ENCODE data around the gene DKK3. TPM values are rescaled to one million over a fixed set of nuclear protein-coding genes. Genes with fewer than 3 reads are reported as not detected.

DKK3 gene
- polyA plus RNA-seq, 3 donors = not detected

- Histone ChIP-seq H3K27me3 (ENCODE audit: control insufficient read depth in 2 of 2, insufficient read depth in 2 of 2, low read length in 2 of 2) (peaks cover 48 to 58% of the 10 kb centered on the region in 2 donors), H3K9ac (ENCODE audit: insufficient read depth, low read length, poor library complexity, severe bottlenecking) (no peak overlapping the region), H3K4me1 (ENCODE audit: control insufficient read depth in 1 of 2, insufficient read depth in 2 of 2, low read length in 2 of 2) (no peaks in the 10 kb centered on the region), H3K27ac (ENCODE audit: low read depth in 1 of 2, low read length in 2 of 2) (no peak overlapping the region), H2AFZ (ENCODE audit: insufficient read depth, low read depth, low read length, poor library complexity, severe bottlenecking) (no peak overlapping the region), H3K36me3 (replicated peaks in 1 of 2; ENCODE audit: control insufficient read depth in 1 of 2, insufficient read depth in 2 of 2, low read length in 2 of 2) (no peaks in the 10 kb centered on the region), H4K20me1 (ENCODE audit: insufficient read depth, low read length) (no peaks in the 10 kb centered on the region), H3K4me3 (replicated peaks in 1 of 3; ENCODE audit: low read depth in 2 of 3, low read length in 3 of 3) (no peak overlapping the region), H3K4me2 (replicated peaks; ENCODE audit: extremely low read depth, low read length, poor library complexity, severe bottlenecking) (no peak overlapping the region), H3K79me2 (ENCODE audit: insufficient read depth, low read length) (no peaks in the 10 kb centered on the region), H3K9me3 (replicated peaks in 1 of 2; ENCODE audit: control insufficient read depth in 1 of 2, insufficient read depth in 1 of 2, low read length in 2 of 2) (peaks cover 0 to 24% of the 10 kb centered on the region in 2 donors)
- intact Hi-C loops (cut with micrococcal nuclease) = no loop called here
- no peak for TF ChIP-seq CTCF (IDR thresholded peaks at IDR 0.05)
- Mint-ChIP-seq H3K27me3 (ENCODE audit: low read depth in 3 of 3) (peaks cover 44 to 65% (median 60%) of the 10 kb centered on the region in 3 donors), H3K4me3 (no peak overlapping the region), H3K9me3 (peaks cover 0 to 17% (median 8%) of the 10 kb centered on the region in 7 donors), H3K4me1 (peaks cover 5% of the 10 kb centered on the region), H3K27ac (no peak overlapping the region), H3K36me3 (peaks cover 3 to 4% of the 10 kb centered on the region in 2 donors)
- no CpG with 5 or more reads among the region's 1 CpG for WGBS (ENCODE audit: insufficient coverage)
- DNase-seq = no peak
These were observed 3.0 kb downstream of the DKK3 start for GRCh38 chr11:12005476-12005875.

GRCh38 chr11:12005061-12005460, 3.4 kb downstream of the DKK3 start:
- Histone ChIP-seq H3K4me2 (replicated peaks; ENCODE audit: extremely low read depth, low read length, poor library complexity, severe bottlenecking) (no peak overlapping the region), H3K9ac (ENCODE audit: insufficient read depth, low read length, poor library complexity, severe bottlenecking) (no peak overlapping the region), H3K27ac (ENCODE audit: low read depth in 1 of 2, low read length in 2 of 2) (no peak overlapping the region), H3K4me1 (ENCODE audit: control insufficient read depth in 1 of 2, insufficient read depth in 2 of 2, low read length in 2 of 2) (no peaks in the 10 kb centered on the region), H3K79me2 (ENCODE audit: insufficient read depth, low read length) (no peaks in the 10 kb centered on the region), H3K36me3 (replicated peaks in 1 of 2; ENCODE audit: control insufficient read depth in 1 of 2, insufficient read depth in 2 of 2, low read length in 2 of 2) (no peaks in the 10 kb centered on the region), H3K9me3 (replicated peaks in 1 of 2; ENCODE audit: control insufficient read depth in 1 of 2, insufficient read depth in 1 of 2, low read length in 2 of 2) (peaks cover 0 to 20% of the 10 kb centered on the region in 2 donors), H3K27me3 (ENCODE audit: control insufficient read depth in 2 of 2, insufficient read depth in 2 of 2, low read length in 2 of 2) (peaks cover 44 to 54% of the 10 kb centered on the region in 2 donors), H2AFZ (ENCODE audit: insufficient read depth, low read depth, low read length, poor library complexity, severe bottlenecking) (no peak overlapping the region), H3K4me3 (replicated peaks in 1 of 3; ENCODE audit: low read depth in 2 of 3, low read length in 3 of 3) (no peak overlapping the region), H4K20me1 (ENCODE audit: insufficient read depth, low read length) (no peaks in the 10 kb centered on the region)
- H3K4me1 Mint-ChIP-seq = peaks cover 5% of the 10 kb centered on the region
- H3K4me3 Mint-ChIP-seq = no peak overlapping the region
- no peak overlapping the region for H3K27ac Mint-ChIP-seq
- peaks cover 0 to 14% (median 6%) of the 10 kb centered on the region in 7 donors for H3K9me3 Mint-ChIP-seq
- 83% methylated on average over 1 of the region's 4 CpGs for WGBS (ENCODE audit: insufficient coverage)
- intact Hi-C loops (cut with micrococcal nuclease) = no loop called here
- no peak for DNase-seq
- peaks cover 40 to 61% (median 56%) of the 10 kb centered on the region in 3 donors for H3K27me3 Mint-ChIP-seq (ENCODE audit: low read depth in 3 of 3)
- H3K36me3 Mint-ChIP-seq = peaks cover 3 to 4% of the 10 kb centered on the region in 2 donors
- TF ChIP-seq CTCF (IDR thresholded peaks at IDR 0.05) = no peak
